Left ventricle myocardium superior (tissue), 1 donor: Measurements from ENCODE around the gene RTP5. TPM values are rescaled to one million over a fixed set of nuclear protein-coding genes. Genes with fewer than 3 reads are reported as not detected.
"Not testable (repeated sequence)": the region's sequence is repeated elsewhere in the genome, so short reads cannot be mapped to it uniquely, and the experiment has no call there.

ENCODE experiments used
- ATAC-seq: fragments of 200-7000 bp; cut with Tn5 transposase; one replicate; pipeline ENCODE4 v1.9.1; 2020; ENCODE audit warnings: mild to moderate bottlenecking, moderate library complexity
- DNase-seq: peaks from one replicate; pipeline ENCODE4 v3.0.0-alpha.2; 2020
- intact Hi-C: fragments of 100-400 bp; cut with micrococcal nuclease; formaldehyde crosslinking; loops from one replicate; pipeline ENCODE4 v1.11.0; 2022
- total RNA-seq: library from RNA; stranded (reverse); fragmentation: NEBNext Ultra II Directional; extraction: Animal tissue kit (Norgen Biotek cat#: 25700); gene quantifications from one replicate; pipeline ENCODE4 v1.2.1, GENCODE V29; 2021
- donor health status: DM: no; HTN: yes; CAD: no; lungs with severe emphysema.

RTP5 gene
- total RNA-seq, 1 donor from 2014 or later: not detected

- intact Hi-C loops: no loop called here
- DNase-seq: peak; percentile 41
- ATAC-seq: peak; percentile 15
These were observed 26.4 kb downstream of the RTP5 start for GRCh38 chr2:241895712-241896641.

DNA sequence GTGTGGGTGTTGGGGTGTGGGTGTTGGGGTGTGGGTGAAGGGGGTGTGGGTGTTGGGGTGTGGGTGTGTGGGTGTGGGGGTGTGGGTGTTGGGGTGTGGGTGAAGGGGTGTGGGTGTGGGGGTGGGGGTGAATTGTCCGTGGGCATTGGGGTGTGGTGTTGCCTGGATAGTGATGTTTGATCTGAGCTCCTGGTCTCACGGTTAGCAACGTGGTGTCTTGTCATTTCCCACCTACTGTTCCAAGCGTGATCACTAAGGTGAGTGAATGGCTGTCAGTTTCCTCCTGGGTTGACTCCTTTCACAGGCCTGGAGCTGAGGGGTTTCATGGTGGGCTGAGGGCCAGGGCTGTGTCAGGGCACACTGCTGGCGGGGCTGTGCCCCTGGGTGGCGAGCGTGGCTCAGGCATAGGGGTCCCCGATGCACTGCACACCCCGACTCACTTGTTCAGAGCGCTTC, 27.2 kb downstream of the RTP5 start:
- intact Hi-C loops: no loop called here
- DNase-seq: peak; percentile 19
- no peak for ATAC-seq

- no peak for DNase-seq
- ATAC-seq: no peak
These were observed 27.8 kb downstream of the RTP5 start for GRCh38 chr2:241897231-241897916.

DNA sequence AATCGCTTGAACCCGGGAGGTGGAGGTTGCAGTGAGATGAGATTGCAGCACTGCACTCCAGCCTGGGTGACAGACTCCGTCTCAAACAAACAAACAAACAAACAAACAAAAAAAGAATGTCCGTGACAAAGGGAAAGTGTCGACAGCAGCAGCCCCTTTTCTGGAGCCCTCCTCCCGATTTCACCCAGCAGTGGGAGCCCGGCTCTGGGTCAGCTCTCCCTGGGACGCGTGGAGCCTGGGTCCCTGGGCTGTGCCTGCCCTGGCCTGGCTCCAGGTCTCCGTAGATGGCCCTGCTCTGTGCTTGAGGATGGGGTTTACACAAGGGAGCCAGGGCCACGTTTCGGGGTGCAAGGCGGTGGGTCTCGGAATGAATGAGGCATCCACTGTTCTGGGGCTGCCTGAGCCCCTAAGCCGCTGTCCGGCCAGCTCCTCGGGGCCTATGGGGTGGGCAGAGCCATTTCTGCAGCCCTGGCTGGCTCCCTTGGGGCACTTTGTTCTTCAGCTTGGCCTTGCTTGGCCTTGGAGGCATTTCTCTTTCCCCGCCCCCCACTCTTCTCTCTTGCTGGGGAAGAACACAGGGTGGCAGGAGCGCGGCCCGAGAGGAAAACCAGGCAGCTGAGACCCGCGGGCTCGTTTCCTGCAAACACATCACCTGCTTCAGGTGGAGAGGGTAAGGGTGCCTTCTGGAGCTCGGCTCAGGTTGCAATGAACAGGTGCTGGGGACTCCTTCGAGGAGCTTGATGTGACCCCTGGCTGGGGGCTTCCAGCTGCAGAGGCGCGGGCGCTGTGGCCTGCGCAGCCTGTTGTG, 29.1 kb downstream of the RTP5 start:
- ATAC-seq: peak; percentile 3
- intact Hi-C loops: no loop called here
- peak; percentile 41 for DNase-seq

More at GRCh38 chr2:241897231-241897916, 27.8 kb downstream of the RTP5 start:
- intact Hi-C loops: no loop called here

- DNase-seq (peak; percentile 43), ATAC-seq (no peak)
- intact Hi-C loops: no loop called here
These were observed 30.9 kb downstream of the RTP5 start for GRCh38 chr2:241900251-241901017.

GRCh38 chr2:241901018-241901380, 31.5 kb downstream of the RTP5 start:
- DNase-seq (peak; percentile 19), ATAC-seq (no peak)

DNA sequence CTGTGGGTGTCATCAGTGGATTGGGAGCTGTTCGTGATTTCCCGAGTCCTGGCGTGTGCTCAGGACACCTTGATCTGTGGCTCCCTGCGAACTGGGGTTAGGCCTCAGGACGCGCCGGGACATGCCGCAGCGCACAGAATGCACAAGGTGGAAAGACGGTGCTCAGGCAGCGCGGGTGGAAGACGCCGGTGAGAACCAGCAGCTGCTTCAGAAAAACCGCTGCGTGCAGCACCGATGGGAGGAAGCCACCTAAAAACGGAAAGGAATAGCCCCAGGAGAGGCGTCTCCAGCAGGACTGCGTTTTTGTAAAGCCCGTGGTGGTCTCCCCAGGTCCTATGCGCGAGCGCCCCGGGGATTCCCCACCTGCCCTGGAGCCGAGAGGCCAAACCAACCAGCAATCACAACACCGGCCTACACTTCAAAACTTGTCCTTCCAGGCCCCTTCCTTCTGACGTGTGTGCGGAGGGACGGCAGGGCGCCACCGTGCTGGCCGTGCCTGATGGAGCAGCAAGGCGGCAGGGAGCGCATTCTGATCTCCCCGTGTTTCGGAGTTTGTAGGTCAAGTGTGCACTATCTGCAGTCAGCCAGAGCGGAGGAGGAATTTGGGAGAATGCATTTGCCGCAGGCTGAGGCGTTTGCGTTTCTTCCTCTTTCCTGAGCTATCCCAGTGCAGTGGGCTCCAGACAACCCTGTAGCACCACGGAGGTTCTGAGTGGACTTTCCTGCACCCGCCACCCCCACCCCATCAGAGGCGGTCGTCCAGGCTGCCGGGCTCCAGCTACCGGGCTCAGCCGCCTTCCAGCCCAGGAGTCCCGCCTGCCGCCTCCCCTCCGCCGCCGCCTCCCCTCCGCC, 32.2 kb downstream of the RTP5 start:
- DNase-seq: peak; percentile 34
- intact Hi-C loops: no loop called here
- no peak for ATAC-seq

More at GRCh38 chr2:241901018-241901380, 31.5 kb downstream of the RTP5 start:
- intact Hi-C loops: no loop called here

DNA sequence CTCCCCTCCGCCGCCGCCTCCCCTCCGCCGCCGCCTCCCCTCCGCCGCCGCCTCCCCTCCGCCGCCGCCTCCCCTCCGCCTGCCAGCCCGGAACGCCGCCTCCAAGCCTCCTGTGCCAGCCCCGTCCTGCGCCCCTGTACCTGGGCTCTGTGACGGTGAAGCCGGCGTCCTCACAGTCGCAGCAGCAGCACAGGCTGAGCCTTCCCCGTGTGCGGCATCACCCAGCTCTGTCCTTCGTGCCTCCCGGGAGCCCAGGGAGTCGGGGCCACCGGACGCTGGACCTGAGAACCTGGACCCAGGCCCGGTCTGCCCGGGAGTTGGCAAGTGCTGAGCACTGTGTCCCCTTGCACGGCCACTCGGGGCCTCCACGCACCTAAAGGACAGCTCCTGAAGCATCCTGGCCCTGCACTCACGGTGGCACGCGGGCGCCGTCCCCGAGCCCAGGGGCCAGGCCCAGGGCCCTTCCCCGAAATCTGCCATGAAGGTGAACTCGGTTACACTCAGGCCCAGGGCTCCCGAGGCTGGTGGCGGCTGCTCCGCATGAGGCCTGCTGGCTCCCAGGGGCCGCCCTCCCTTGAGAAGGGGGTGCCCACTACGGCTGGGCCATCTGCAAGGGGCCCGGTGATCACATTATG, 32.9 kb downstream of the RTP5 start:
- intact Hi-C loops: no loop called here
- peak; percentile 35 for DNase-seq
- ATAC-seq: no peak

DNA sequence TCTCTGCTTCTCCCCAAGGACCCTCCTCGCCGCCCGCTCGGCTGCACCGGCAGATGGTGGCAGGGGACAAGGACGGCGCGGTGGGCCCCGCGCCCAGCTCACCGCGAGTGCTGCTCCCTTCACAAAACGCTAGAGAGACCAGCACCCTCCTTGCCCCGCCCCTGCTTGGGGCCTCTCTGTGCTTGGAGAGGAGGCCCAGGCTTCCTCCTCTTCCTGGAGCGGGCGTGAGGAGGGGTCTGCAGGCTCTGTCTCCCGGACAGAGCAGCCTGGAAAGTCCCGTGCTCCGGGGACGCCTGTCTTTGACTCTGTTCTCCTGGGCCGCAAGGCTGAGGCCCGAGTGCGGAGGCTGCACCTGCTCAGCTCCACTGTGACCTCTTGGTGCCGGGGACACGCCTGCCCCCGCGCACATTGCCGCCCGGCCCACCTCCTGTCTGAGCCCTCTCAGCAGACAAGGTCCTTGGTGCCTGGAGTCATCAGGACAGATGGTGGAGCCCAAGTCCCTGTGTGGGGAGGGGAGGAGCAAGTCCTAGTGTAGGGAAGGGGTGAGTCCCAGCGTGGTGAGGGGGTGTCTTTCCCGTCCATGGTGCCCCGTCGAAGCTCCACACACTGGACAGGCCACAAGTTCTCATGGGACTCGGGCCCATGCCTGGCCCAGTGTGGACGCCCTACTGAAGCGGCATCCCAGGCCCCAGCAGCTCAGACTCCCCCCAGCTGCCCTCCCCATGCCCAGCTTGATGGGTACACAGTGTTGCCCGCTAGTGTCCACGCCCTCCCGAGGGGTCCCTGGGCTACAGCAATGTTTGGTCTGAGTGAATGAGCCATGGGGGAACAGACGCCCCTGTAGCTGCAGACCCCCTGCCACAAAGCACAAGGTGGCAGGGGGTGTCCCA, 33.8 kb downstream of the RTP5 start:
- ATAC-seq (no peak), DNase-seq (peak; percentile 22)
- intact Hi-C loops: no loop called here

DNA sequence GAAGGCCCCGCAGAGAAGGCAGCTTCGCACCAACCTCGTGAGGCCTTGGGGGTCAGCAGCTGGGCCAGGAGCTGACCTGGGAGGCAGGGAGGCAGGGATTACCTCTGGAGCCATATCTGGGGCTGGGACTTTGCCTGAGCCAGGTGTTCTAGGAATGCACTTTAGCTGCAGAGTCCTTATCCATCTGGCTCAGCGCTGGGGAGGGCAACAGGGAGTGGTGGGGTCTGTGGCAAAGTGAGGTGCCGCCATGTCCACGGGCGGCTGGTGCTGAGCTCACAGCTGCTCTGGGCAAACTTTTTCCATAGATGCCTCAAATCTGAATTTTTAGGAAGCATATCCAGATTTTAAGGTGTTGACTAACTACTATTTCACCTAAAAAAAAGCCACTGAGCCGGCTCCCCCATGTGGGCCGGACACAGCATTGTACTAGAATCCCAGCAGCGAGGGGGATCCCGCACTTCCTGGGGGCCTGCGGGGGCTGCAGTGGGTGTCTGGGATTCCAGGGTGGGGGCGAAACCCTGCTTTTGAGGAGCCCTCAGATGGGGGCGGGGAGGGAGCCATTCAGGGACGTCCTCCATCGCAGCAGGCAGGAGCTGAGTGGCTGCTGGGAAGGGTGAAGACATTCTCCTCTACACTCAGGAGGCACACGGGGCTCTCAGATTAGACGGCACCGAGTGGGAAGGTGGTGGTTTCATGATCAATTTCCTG, 34.6 kb downstream of the RTP5 start:
- DNase-seq (no peak), ATAC-seq (no peak)
- intact Hi-C loops: no loop called here

DNA sequence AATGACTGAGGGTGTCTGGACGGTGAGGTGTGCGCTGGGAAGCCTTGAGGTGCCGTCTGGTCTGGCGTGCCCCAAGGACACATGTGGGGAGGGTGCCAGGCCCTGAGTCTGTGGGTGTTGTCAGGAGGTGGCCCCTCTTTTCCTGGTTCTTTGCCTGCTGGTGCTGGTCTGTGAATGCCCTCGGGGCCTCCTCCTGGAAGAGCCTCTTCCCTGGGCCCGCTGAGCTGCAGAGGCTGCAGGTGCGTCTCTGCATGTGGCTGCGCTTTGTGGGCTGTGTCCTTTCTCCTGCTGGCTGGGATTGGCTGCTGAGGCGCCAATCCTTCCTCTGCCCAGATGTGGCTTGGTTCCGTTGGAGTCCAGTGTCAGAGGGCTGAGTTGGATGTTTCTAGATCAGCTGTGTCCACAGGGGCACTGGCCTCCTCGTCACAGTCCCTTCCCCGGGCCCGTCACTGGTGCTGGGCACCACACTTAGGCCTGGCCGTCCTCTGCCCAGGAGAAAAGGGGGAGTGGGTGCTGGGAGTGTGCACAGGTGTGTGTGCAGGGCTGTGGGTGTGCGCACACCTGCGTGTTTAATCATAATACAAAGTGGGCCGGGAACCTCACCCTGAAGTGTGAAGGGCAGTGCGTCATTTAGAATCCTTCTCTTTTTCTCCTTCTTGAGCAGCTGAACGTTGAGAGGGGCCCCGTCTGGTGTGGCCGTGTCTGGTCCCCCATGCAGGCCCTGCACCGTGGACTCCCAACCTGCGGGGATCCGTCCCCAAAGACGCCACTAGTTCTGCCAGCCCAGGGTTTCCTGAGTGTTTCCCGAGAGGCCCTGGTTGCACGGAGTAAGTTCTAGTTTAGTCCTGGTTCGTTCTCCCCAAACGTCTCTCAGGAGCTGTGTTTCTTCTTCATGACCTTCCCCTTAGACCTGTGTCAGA, 35.5 kb downstream of the RTP5 start:
- DNase-seq (no peak), ATAC-seq (no peak)

GRCh38 chr2:241905716-241906377, 36.3 kb downstream of the RTP5 start:
- DNase-seq (no peak), ATAC-seq (no peak)
- intact Hi-C loops: no loop called here

More for the DNA sequence above, 35.5 kb downstream of the RTP5 start:
- intact Hi-C loops: no loop called here

DNA sequence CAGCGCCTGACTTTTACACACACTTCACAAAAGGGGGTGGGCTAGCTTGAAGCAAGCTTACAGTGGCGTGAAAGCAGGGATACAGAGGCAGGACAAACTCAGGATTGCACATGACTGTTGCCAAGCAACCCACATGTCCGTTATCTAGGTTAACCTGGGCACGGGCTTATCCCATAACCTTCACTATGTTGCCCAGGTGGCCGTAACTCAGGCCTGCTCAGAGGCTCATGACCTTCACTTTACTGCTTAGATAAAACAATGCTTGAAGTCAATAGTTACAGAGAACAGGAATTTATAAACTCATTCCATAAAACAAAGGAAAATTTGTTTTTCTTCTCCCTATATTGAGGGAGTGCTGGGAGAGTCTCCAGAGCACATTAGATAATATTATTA, 36.8 kb downstream of the RTP5 start:
- intact Hi-C loops, DNase-seq, ATAC-seq: not testable (repeated sequence)

- DNase-seq: no peak
These were observed 37.5 kb downstream of the RTP5 start for GRCh38 chr2:241906826-241907570.

More at GRCh38 chr2:241906826-241907570, 37.5 kb downstream of the RTP5 start:
- intact Hi-C loops: no loop called here
- no peak for ATAC-seq
